H9 (cell line): ENCODE results near the gene GLYR1. TPM values are rescaled to one million over a fixed set of nuclear protein-coding genes. Genes with fewer than 3 reads are reported as not detected.

Experiments used
- DNase-seq: peaks from one replicate; pipeline ENCODE4 v3.0.0-alpha.2; 2017
- H2AFZ ChIP-seq: one replicate; pipeline ENCODE4 v1.6.1; 2013; ENCODE audit warnings: mild to moderate bottlenecking, low read length, control low read depth, moderate library complexity
- H2AK5ac ChIP-seq: 2 replicates; pipeline ENCODE4 v1.6.1; 2013; ENCODE audit warnings: low read length, control low read depth, mixed read lengths; ENCODE audit not compliant: insufficient read length
- H2BK120ac ChIP-seq: one replicate; pipeline ENCODE4 v1.6.1; 2013; ENCODE audit warnings: low read depth, mild to moderate bottlenecking, low read length, control low read depth, inconsistent platforms; ENCODE audit not compliant: poor library complexity, severe bottlenecking
- H2BK12ac ChIP-seq: 2 replicates; pipeline ENCODE4 v1.6.1; 2013; ENCODE audit warnings: low read length, control low read depth, mixed read lengths, low read depth; ENCODE audit not compliant: insufficient read length
- H2BK15ac ChIP-seq: 2 replicates; pipeline ENCODE4 v1.6.1; 2013; ENCODE audit warnings: low read depth, low read length, control low read depth
- H2BK20ac ChIP-seq: one replicate; pipeline ENCODE4 v1.6.1; 2013; ENCODE audit warnings: low read depth, mild to moderate bottlenecking, low read length, control low read depth, inconsistent platforms; ENCODE audit not compliant: poor library complexity, severe bottlenecking
- H2BK5ac ChIP-seq: 2 replicates; pipeline ENCODE4 v1.6.1; 2013; ENCODE audit warnings: low read length, control low read depth, mixed read lengths; ENCODE audit not compliant: insufficient read length
- H3K14ac ChIP-seq: 2 replicates; pipeline ENCODE4 v1.6.1; 2013; ENCODE audit warnings: low read length, control low read depth; ENCODE audit not compliant: insufficient read depth
- H3K18ac ChIP-seq: 2 replicates; pipeline ENCODE4 v1.6.1; 2013; ENCODE audit warnings: low read depth, mild to moderate bottlenecking, mixed read lengths, low read length, control low read depth; ENCODE audit not compliant: insufficient read length
- H3K23ac ChIP-seq: 2 replicates; pipeline ENCODE4 v1.6.1; 2013; ENCODE audit warnings: low read length, control low read depth, mixed read lengths, low read depth; ENCODE audit not compliant: insufficient read length
- H3K23me2 ChIP-seq: 2 replicates; pipeline ENCODE4 v1.6.1; 2013; ENCODE audit warnings: low read depth, mild to moderate bottlenecking, mixed read lengths, low read length, control low read depth; ENCODE audit not compliant: insufficient read length, poor library complexity, severe bottlenecking
- H3K27ac ChIP-seq: 2 replicates; pipeline ENCODE4 v1.5.1; 2013; ENCODE audit warnings: low read length, control low read depth, mixed read lengths, low read depth; ENCODE audit not compliant: insufficient read length
- H3K27me3 ChIP-seq: 2 replicates; pipeline ENCODE4 v1.6.1; 2013; ENCODE audit warnings: low read length, control low read depth, inconsistent platforms; ENCODE audit not compliant: insufficient read depth
- H3K4ac ChIP-seq: 2 replicates; pipeline ENCODE4 v1.6.1; 2013; ENCODE audit warnings: low read depth, mild to moderate bottlenecking, control low read depth, inconsistent platforms, low read length, moderate library complexity
- H3K4me1 ChIP-seq: 2 replicates; pipeline ENCODE4 v1.6.1; 2013; ENCODE audit warnings: low read length, control low read depth, inconsistent platforms; ENCODE audit not compliant: insufficient read depth
- H3K4me2 ChIP-seq: 2 replicates; pipeline ENCODE4 v1.6.1; 2013; ENCODE audit warnings: low read length, control low read depth, mixed read lengths; ENCODE audit not compliant: insufficient read length, insufficient read depth
- H3K56ac ChIP-seq: 2 replicates; pipeline ENCODE4 v1.6.1; 2013; ENCODE audit warnings: low read depth, mild to moderate bottlenecking, mixed read lengths, low read length, control low read depth; ENCODE audit not compliant: insufficient read length
- H3K79me1 ChIP-seq: 2 replicates; pipeline ENCODE4 v1.6.1; 2013; ENCODE audit warnings: low read depth, mild to moderate bottlenecking, moderate library complexity, low read length, control low read depth, inconsistent platforms; ENCODE audit not compliant: insufficient read depth, poor library complexity, severe bottlenecking
- H3K79me2 ChIP-seq: 2 replicates; pipeline ENCODE4 v1.6.1; 2013; ENCODE audit warnings: low read length, control low read depth, inconsistent platforms; ENCODE audit not compliant: insufficient read depth
- H3K9ac ChIP-seq: 2 replicates; pipeline ENCODE4 v1.6.1; 2013; ENCODE audit warnings: low read length, control low read depth, mixed read lengths; ENCODE audit not compliant: insufficient read length; ENCODE audit errors: extremely low read depth
- H3K9me3 ChIP-seq: one replicate; pipeline ENCODE4 v1.6.1; 2013; ENCODE audit warnings: low read depth, low read length, inconsistent platforms; ENCODE audit not compliant: control insufficient read depth
- H3T11ph ChIP-seq: one replicate; pipeline ENCODE4 v1.6.1; 2013; ENCODE audit warnings: mild to moderate bottlenecking, low read length, control low read depth, inconsistent platforms
- H4K20me1 ChIP-seq: one replicate; pipeline ENCODE4 v1.6.1; 2013; ENCODE audit not compliant: control insufficient read depth, insufficient read length, insufficient read depth
- H4K5ac ChIP-seq: 2 replicates; pipeline ENCODE4 v1.6.1; 2013; ENCODE audit warnings: low read depth, mild to moderate bottlenecking, mixed read lengths, low read length, control low read depth; ENCODE audit not compliant: insufficient read length
- H4K8ac ChIP-seq: replicated peaks from 2 replicates; pipeline ENCODE4 v1.6.1; 2013; ENCODE audit warnings: low read length, control low read depth, mixed read lengths, low read depth; ENCODE audit not compliant: insufficient read length
- H4K91ac ChIP-seq: 2 replicates; pipeline ENCODE4 v1.6.1; 2013; ENCODE audit warnings: low read depth, mild to moderate bottlenecking, moderate library complexity, mixed read lengths, low read length, control low read depth; ENCODE audit not compliant: insufficient read length
- H3K27ac Mint-ChIP-seq, 3 experiments: 2 replicates in 2 of 3; 3 replicates in 1 of 3; pipeline ENCODE4 v1.8.0; 2020 to 2021; ENCODE audit warnings: mixed read lengths in 3 of 3, mild to moderate bottlenecking in 1 of 3, moderate library complexity in 1 of 3
- H3K27me3 Mint-ChIP-seq: 2 replicates; pipeline ENCODE4 v1.8.0; 2021; ENCODE audit warnings: low read depth, mild to moderate bottlenecking, moderate library complexity, mixed read lengths
- H3K36me3 Mint-ChIP-seq, 3 experiments: 2 replicates in 2 of 3; 3 replicates in 1 of 3; pipeline ENCODE4 v1.8.0; 2020 to 2021; ENCODE audit warnings: low read depth in 3 of 3, mixed read lengths in 3 of 3; ENCODE audit not compliant: insufficient read depth in 1 of 3
- H3K4me1 Mint-ChIP-seq, 2 experiments: 2 replicates each; pipeline ENCODE4 v1.8.0; 2020; ENCODE audit warnings: mixed read lengths in 2 of 2
- H3K4me3 Mint-ChIP-seq, 2 experiments: 2 replicates in 1 of 2; 3 replicates in 1 of 2; pipeline ENCODE4 v1.8.0; 2020 to 2021; ENCODE audit warnings: mild to moderate bottlenecking in 2 of 2, mixed read lengths in 2 of 2, moderate library complexity in 1 of 2
- H3K9me3 Mint-ChIP-seq, 2 experiments: 2 replicates in 1 of 2; 3 replicates in 1 of 2; pipeline ENCODE4 v1.8.0; 2020; ENCODE audit warnings: mild to moderate bottlenecking in 2 of 2, mixed read lengths in 2 of 2, moderate library complexity in 1 of 2
- WGBS: extraction: QIAGEN DNeasy Blood & Tissue Kit; methylation state at CpG from one replicate; pipeline ENCODE4 v1.1.7; 2013; ENCODE audit warnings: missing lambda C conversion rate, low lambda C conversion rate, mixed read lengths; ENCODE audit not compliant: insufficient read length; ENCODE audit errors: extremely low coverage; 5-methylcytosine and 5-hydroxymethylcytosine counted together
- total RNA-seq: library from RNA; stranded (reverse); gene quantifications from 2 replicates; pipeline ENCODE4 v1.2.1, GENCODE V29; 2021
- TF ChIP-seq, protein P1 (sequence below): fragments of 200-600 bp; sonication (generic); conservative IDR thresholded peaks from 3 replicates; pipeline ENCODE4 v1.8.0; 2021; ENCODE audit warnings: antibody characterized with exemption, mild to moderate bottlenecking

The GLYR1 gene
- total RNA-seq, 1 experiment from 2014 or later = 114 TPM

DNA sequence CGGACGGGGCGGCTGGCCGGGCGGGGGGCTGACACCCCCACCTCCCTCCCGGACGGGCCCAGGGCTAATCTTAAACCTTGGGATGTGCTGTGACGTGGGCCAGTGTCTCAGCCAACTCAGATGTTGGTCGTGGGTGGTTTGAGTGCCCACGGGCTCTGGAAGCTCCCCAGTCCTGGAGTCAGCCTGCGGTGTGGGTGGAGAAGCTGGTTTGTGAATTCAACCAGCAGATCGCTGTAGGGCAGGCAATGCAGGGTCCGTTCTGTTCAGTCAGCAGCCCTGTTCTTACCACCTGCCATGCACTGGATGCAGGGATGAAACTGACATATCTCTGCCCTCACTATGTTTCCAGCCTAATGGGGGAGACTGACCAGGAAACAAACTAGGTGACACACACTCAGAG is 72.1 kb downstream of the GLYR1 start:
- Mint-ChIP-seq H3K36me3 (no peaks in the 10 kb centered on the region), H3K4me1 (no peaks in the 10 kb centered on the region), H3K9me3 (no peaks in the 10 kb centered on the region; a peak in 1 of 5 replicates), H3K27me3 (no peaks in the 10 kb centered on the region; the same call in none of the 2 replicates), H3K4me3 (no peak overlapping the region), H3K27ac (no peak overlapping the region)
- no peaks in the 10 kb centered on the region for H3K9me3 ChIP-seq
- H2AK5ac ChIP-seq = no peak overlapping the region
- no peak overlapping the region for H3K18ac ChIP-seq
- no peak overlapping the region for H3K14ac ChIP-seq
- no peak overlapping the region for H2BK5ac ChIP-seq
- H4K91ac ChIP-seq = no peak overlapping the region
- H3K79me1 ChIP-seq = no peaks in the 10 kb centered on the region
- DNase-seq = no peak
- no peak overlapping the region for H2BK15ac ChIP-seq
- H4K20me1 ChIP-seq = no peaks in the 10 kb centered on the region
- no peaks in the 10 kb centered on the region for H3K79me2 ChIP-seq
- H2BK20ac ChIP-seq = no peak overlapping the region
- H2BK12ac ChIP-seq = no peak overlapping the region
- no peak overlapping the region for H3K4ac ChIP-seq
- no peaks in the 10 kb centered on the region for H3K27me3 ChIP-seq
- H3K27ac ChIP-seq = no peak overlapping the region
- no peak overlapping the region for H2AFZ ChIP-seq
- H3K4me2 ChIP-seq = no peak overlapping the region
- H2BK120ac ChIP-seq = no peak overlapping the region
- TF ChIP-seq, protein P1, sequence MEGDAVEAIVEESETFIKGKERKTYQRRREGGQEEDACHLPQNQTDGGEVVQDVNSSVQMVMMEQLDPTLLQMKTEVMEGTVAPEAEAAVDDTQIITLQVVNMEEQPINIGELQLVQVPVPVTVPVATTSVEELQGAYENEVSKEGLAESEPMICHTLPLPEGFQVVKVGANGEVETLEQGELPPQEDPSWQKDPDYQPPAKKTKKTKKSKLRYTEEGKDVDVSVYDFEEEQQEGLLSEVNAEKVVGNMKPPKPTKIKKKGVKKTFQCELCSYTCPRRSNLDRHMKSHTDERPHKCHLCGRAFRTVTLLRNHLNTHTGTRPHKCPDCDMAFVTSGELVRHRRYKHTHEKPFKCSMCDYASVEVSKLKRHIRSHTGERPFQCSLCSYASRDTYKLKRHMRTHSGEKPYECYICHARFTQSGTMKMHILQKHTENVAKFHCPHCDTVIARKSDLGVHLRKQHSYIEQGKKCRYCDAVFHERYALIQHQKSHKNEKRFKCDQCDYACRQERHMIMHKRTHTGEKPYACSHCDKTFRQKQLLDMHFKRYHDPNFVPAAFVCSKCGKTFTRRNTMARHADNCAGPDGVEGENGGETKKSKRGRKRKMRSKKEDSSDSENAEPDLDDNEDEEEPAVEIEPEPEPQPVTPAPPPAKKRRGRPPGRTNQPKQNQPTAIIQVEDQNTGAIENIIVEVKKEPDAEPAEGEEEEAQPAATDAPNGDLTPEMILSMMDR = no peak
- no peak overlapping the region for H3K56ac ChIP-seq
- H3K4me1 ChIP-seq = no peaks in the 10 kb centered on the region
- H3K23me2 ChIP-seq = no peaks in the 10 kb centered on the region
- no peak overlapping the region for H3T11ph ChIP-seq
- no peak overlapping the region for H4K8ac ChIP-seq
- H3K23ac ChIP-seq = no peak overlapping the region
- WGBS = no CpG with 5 or more reads among the region's 13 CpGs
- H3K9ac ChIP-seq = no peak overlapping the region
- H4K5ac ChIP-seq = no peak overlapping the region
